HG02885 (cell line): ENCODE results near the gene ACP7.

Source experiments
- ATAC-seq: cut with Tn5 transposase; IDR thresholded peaks from one replicate; pipeline ENCODE4 v1.9.1; 2021; ENCODE audit warnings: mild to moderate bottlenecking; ENCODE audit not compliant: unreplicated experiment, poor library complexity

Gene ACP7

GRCh38 chr19:39145180-39145953 is 61.2 kb downstream of the ACP7 start:
- no peak for ATAC-seq

- ATAC-seq: no peak
Measured at GRCh38 chr19:39146091-39146490, 61.9 kb downstream of the ACP7 start.

- no peak for ATAC-seq
Measured at GRCh38 chr19:39146686-39147450, 62.7 kb downstream of the ACP7 start.

- no peak for ATAC-seq
Measured at GRCh38 chr19:39147480-39147879, 63.3 kb downstream of the ACP7 start.

GRCh38 chr19:39148939-39149529 is 64.9 kb downstream of the ACP7 start:
- no peak for ATAC-seq

- ATAC-seq: no peak
Measured at GRCh38 chr19:39150235-39150634, 66.1 kb downstream of the ACP7 start.

- no peak for ATAC-seq
Measured at GRCh38 chr19:39150807-39151600, 66.8 kb downstream of the ACP7 start.

GRCh38 chr19:39152066-39152465 is 67.9 kb downstream of the ACP7 start:
- no peak for ATAC-seq

GRCh38 chr19:39154100-39154628 is 70.0 kb downstream of the ACP7 start:
- ATAC-seq: no peak

GRCh38 chr19:39154629-39155100 is 70.5 kb downstream of the ACP7 start:
- ATAC-seq: no peak

GRCh38 chr19:39155114-39155700 is 71.0 kb downstream of the ACP7 start:
- no peak for ATAC-seq

GRCh38 chr19:39155741-39156140 is 71.6 kb downstream of the ACP7 start:
- ATAC-seq: no peak

GRCh38 chr19:39156326-39157230 is 72.4 kb downstream of the ACP7 start:
- no peak for ATAC-seq

- ATAC-seq: no peak
Measured at GRCh38 chr19:39157275-39157996, 73.3 kb downstream of the ACP7 start.

- ATAC-seq: no peak
Measured at GRCh38 chr19:39157997-39158389, 73.8 kb downstream of the ACP7 start.

GRCh38 chr19:39158646-39159260 is 74.6 kb downstream of the ACP7 start:
- no peak for ATAC-seq

GRCh38 chr19:39160523-39160861 is 76.3 kb downstream of the ACP7 start:
- ATAC-seq: no peak
